ENCODE measurements around the gene VPS13D.

DNA sequence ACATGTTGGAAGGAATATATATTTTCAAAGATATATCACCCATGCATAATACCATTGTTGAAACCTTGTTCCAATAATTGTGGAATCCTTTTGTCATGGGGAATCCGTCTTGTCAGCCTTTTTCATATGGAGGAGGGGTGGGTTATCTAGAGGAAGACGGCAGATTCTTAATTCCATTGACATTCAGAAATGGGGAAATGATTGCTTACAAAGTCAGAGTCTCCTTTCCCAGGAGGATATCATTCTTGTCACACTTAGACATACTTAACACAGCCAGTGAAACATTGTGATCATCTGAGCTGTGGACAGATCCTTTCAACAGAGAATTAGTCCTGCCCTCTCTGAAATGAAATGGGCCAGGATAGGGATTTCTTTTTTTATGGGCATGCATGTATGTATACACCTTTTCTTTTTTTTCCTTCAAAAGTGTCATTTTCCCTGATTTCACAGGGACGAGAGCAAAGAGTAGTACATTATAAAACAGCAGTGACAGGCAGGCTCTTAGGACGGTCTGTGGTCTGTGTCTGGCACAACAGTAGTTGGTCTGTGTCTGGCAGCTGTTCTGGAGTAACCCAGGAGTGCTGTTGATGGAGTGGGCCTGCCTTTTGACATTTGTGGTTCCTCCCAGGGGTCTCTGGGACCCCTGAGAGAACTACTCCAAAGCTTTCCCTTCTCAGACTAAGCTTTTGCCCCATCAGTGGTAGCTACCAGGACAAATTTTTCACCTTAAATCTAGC, 50.1 kb downstream of the VPS13D start:
- TF ChIP-seq, protein P1, sequence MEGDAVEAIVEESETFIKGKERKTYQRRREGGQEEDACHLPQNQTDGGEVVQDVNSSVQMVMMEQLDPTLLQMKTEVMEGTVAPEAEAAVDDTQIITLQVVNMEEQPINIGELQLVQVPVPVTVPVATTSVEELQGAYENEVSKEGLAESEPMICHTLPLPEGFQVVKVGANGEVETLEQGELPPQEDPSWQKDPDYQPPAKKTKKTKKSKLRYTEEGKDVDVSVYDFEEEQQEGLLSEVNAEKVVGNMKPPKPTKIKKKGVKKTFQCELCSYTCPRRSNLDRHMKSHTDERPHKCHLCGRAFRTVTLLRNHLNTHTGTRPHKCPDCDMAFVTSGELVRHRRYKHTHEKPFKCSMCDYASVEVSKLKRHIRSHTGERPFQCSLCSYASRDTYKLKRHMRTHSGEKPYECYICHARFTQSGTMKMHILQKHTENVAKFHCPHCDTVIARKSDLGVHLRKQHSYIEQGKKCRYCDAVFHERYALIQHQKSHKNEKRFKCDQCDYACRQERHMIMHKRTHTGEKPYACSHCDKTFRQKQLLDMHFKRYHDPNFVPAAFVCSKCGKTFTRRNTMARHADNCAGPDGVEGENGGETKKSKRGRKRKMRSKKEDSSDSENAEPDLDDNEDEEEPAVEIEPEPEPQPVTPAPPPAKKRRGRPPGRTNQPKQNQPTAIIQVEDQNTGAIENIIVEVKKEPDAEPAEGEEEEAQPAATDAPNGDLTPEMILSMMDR (IDR thresholded peaks at IDR 0.05; ENCODE audit: low read depth, low read length), result no peak
- TF ChIP-seq POLR2A (IDR thresholded peaks at IDR 0.05; ENCODE audit: extremely low read depth, insufficient read length), result no peak
